HG03135 (cell line): ENCODE data around the gene HTR1D.
"Not testable (repeated sequence)": the region's sequence is repeated elsewhere in the genome, so short reads cannot be mapped to it uniquely, and the experiment has no call there.

Source experiments
- ATAC-seq: cut with Tn5 transposase; IDR thresholded peaks from one replicate; pipeline ENCODE4 v1.9.1; 2021; ENCODE audit warnings: mild to moderate bottlenecking, moderate library complexity; ENCODE audit not compliant: unreplicated experiment

The HTR1D gene

GRCh38 chr1:23216771-23217420 is 406 bp downstream of the HTR1D start:
- ATAC-seq: no peak

- no peak for ATAC-seq
These were observed 1.4 kb downstream of the HTR1D start for GRCh38 chr1:23215751-23216449.

- ATAC-seq: no peak
These were observed 2.0 kb downstream of the HTR1D start for GRCh38 chr1:23215291-23215690.

- ATAC-seq: no peak
These were observed 2.7 kb downstream of the HTR1D start for GRCh38 chr1:23214640-23215039.

GRCh38 chr1:23211955-23212354 is 5.3 kb downstream of the HTR1D start:
- ATAC-seq: no peak

GRCh38 chr1:23210963-23211362 is 6.3 kb downstream of the HTR1D start:
- ATAC-seq: no peak

GRCh38 chr1:23210351-23210785 is 6.9 kb downstream of the HTR1D start:
- no peak for ATAC-seq

GRCh38 chr1:23209770-23210169 is 7.5 kb downstream of the HTR1D start:
- ATAC-seq: no peak

- no peak for ATAC-seq
These were observed 8.8 kb downstream of the HTR1D start for GRCh38 chr1:23208527-23208926.

- ATAC-seq: not testable (repeated sequence)
These were observed 9.6 kb downstream of the HTR1D start for GRCh38 chr1:23207733-23208132.

- ATAC-seq: no peak
These were observed 15.0 kb downstream of the HTR1D start for GRCh38 chr1:23202263-23202749.

- no peak for ATAC-seq
These were observed 16.4 kb downstream of the HTR1D start for GRCh38 chr1:23200883-23201282.

GRCh38 chr1:23198373-23198772 is 18.9 kb downstream of the HTR1D start:
- ATAC-seq: no peak

- ATAC-seq: no peak
These were observed 20.5 kb downstream of the HTR1D start for GRCh38 chr1:23196627-23197328.

GRCh38 chr1:23194119-23194984 is 22.9 kb downstream of the HTR1D start:
- no peak for ATAC-seq

GRCh38 chr1:23193391-23194118 is 23.7 kb downstream of the HTR1D start:
- no peak for ATAC-seq

GRCh38 chr1:23191199-23191598 is 26.1 kb downstream of the HTR1D start:
- ATAC-seq: no peak

- ATAC-seq: not testable (repeated sequence)
These were observed 28.3 kb downstream of the HTR1D start for GRCh38 chr1:23188936-23189452.

GRCh38 chr1:23188434-23188884 is 28.8 kb downstream of the HTR1D start:
- ATAC-seq: no peak

GRCh38 chr1:23187637-23188036 is 29.7 kb downstream of the HTR1D start:
- ATAC-seq: no peak
